Stimulated activated CD4-positive, alpha-beta T cell treated with anti-CD3 and anti-CD28 coated beads, Interleukin-2, amount 100 ng/mL, for 24 hours (primary cell): ENCODE measurements around the gene CFAP52.
"Not testable (repeated sequence)": the region's sequence is repeated elsewhere in the genome, so short reads cannot be mapped to it uniquely, and the experiment has no call there.

Source experiments
- DNase-seq, 2 donors: peaks; one replicate each; pipeline ENCODE4 v3.0.0-alpha.2; 2020

CFAP52 gene

DNA sequence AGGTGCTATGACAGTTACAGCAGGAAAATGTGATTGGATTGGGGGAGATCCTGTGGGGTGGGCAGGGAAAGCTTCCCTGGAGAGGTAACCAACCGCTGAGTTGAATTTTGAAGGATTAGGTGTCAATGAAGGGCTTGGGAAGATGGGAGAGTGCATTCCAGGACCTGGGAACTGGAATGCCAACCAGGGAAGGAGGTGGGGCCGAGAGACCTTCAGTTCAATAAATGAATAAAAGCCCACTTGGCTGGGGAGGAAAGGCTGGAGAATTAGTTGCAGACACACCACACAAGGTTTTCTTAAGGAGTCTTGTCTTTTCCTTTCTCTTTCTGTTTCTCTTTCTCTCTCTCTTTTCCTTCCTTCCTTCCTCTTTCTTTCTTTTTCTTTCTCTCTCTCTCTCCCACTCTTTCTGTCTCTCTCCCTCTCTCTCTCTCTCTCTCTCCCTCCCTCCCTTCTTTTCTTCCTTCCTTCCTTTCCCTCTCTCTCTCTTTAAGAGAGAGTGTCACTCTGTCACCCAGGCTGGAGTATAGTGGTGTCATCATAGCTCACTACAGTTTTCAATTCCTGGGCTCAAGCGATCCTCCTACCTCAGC, 72.2 kb downstream of the CFAP52 start:
- no peak for DNase-seq

DNA sequence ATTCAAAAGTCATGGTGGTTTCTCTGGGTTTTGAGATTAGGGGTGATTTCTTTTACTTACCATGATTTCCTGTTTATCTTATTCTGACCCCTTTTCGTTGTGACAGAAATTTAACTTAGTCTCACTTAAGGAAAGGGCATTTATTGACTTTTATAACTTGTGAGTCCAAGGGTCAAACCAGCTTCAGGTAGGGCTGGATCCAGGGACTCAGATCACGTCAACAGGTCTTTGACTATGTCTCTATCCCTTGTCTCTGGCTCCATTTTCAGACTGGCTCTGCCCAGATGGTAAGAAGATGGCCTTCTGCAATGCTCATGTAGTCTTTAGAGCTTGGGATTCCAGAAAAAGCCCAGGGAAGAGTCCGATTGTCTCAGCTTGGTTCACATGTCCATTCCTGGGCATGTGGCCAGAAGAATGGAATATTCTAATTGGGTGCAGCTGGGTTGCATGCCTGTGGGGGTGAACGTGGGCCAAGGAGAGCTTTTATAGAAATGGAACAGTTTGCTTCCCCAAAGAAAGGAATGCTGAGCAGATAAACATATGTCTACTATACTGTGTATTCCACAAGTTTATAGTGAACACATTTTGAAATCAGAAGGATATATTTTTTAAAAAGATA, 82.3 kb downstream of the CFAP52 start:
- no peak for DNase-seq

DNA sequence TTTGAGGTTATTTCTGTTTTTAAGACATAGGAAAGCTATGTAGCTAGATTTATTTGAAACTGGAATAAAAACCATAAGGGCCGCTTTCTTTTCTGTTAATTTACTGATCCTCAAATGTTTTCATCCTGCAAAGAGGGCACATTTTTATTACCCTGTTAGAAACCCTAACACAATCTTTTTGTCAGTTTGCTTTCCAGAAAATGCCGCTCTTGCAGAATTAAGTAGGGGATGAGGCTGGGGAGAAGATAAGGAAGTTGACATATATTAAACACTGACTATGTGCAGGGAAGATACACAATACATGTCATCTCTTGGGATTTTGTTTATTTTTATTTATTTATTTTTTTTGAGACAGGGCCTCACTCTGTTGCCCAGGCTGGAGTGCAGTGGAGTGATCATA, 84.6 kb downstream of the CFAP52 start:
- DNase-seq, result no peak

DNA sequence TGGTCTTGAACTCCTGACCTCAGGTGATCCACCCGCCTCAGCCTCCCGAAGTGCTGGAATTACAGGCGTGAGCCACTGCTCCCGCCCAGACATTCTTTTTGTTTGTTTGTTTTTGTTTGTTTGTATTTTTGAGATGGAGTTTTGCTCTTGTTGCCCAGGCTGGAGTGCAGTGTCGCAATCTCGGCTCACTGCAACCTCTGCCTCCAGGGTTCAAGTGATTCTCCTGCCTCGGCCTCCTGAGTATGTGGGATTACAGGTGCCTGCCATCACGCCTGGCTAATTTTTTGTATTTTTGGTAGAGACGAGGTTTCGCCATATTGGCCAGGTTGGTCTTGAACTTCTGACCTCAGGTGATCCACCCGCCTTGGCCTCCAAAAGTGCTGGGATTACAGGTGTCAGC, 87.1 kb downstream of the CFAP52 start:
- DNase-seq, result not testable (repeated sequence)

DNA sequence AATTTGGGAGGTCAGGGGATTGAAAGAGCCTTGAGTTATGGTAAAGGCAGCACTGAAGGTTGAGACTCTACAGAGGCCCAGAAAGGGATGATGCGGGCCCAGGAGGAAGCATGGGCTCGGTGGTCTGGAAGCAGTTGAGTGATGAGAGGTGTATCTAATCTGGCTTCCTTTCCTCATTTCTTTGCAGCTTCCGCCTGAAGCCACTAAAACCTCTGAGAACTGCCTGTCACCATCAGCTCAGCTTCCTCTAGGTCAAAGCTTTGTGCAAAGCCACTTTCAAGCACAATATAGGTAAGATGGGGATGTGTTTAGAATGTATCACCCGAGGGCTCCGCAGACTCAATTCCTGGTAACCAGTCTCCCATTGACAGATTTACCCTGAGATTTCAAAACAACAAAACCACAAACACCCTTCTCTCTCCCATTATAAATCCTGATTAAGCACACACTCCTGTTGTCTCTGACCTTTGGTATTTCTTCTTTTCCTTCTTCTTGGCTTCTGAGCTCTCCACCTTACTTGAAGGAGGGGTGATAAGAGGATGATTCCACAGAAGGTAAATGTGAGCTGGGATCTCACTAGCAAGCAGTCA, 90.1 kb downstream of the CFAP52 start:
- no peak for DNase-seq

DNA sequence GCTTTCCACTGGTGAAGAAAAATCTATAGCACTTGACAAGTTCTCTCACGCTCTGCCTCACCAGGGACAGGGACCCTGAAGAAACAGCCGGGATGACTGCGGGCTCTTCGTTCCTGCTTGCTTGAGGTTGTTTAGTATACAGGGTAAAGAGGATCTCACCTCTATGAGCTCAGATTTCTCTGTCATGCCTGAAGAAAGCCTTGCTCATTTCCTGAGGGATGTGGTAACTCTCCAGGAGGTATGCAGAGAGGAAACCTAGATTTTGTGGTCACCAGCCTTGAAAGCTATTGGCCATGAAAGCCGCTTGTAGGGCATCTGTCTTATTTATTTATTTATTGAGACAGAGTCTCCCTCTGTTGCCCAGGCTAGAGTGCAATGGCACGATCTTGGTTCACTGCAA, 92.1 kb downstream of the CFAP52 start:
- no peak for DNase-seq

DNA sequence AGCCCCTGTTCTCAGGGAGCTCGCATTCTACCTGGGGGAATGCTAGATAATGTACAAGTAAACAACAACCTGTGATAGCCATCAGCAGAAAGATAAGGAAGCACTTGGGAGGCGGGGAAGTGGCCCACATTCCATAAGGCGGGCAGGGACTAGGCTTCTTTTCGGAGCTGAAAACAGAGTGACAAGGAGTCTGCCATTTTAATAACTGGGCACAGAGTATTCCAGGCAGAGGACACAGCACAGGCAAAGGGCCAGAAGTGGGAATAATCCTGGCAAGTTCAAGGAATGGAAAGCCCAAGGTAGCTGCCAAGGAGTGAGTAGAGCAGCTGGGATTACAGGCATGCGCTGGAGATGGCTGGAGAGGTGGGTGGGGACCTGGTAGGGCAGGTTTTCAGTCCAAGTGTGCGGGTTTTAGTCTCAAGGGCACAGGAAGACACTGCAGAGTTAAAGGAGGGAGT, 93.1 kb downstream of the CFAP52 start:
- DNase-seq, result no peak

DNA sequence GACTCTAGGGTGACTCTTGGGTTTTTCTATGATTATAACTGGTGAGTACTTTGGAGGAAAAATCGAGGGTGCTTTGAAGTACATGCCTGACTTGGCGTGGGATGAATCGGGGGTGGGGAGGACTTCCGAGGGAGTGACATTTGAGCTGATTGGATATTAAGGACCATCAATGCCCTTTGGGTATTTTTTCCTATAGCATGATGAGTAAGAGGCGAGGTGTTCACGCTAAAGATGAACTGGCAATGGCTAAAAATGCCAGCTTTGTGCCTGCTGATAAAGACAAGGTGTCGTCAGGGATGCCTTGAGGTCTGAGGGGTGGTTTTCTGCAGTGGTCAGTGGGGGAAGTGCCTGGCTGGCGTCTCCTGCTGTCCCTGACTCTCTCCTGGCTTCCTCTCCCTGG, 94.2 kb downstream of the CFAP52 start:
- DNase-seq, result no peak

DNA sequence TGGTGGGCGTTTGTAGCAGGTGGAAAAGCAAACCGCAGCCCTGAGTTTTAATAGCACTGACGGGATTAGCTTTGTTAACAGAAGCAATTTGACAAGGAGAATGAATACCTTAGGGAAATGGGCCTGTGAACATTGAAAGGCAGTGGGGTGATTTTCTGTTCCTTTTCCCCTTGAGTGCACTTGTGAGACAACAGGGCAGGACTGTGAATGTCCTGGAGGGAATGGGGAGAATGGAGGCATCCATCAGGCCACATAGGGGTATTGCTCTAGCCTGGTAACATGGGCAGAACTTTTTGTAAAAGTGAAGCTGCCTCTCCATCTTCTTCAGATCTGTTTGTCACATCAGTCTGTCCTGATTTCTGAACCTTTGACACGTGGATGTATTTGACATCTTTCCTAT, 95.1 kb downstream of the CFAP52 start:
- no peak for DNase-seq

DNA sequence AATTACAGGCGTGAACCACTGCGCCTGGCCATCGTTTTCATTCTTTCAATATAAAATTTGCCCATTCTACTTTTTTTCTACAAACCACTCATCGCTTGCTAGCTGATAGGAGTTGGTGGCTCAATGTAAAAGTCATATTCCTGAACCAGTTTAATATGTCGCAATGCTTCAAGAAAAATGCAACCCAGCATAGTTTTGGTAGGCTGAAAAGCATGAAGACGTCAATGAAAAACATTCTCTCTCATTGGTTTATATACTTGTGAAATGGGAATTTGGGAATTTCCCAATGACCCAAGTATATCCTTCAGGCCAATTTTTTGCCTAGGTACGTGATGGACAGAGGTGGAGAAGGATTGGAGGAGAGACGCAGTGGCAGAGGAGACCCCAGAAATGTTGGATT, 95.8 kb downstream of the CFAP52 start:
- DNase-seq, result no peak

DNA sequence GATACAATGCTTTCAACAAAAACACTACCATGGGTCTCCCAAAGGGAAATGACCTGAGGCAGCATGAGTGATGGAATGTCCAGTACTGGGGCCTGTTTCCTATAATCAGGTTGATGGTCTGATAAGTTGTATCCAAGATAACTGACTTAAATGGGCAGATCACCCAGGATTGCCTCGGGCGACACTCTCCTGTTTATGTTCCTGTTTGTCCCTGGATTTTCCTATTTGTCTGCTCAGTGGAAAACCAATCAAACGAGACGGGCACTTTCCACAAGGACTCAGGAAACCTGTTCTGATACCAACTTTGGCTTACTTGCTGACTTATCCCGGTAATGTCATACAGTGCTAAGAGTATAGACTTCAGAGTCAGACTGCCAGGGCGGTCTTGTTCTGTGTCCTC, 96.2 kb downstream of the CFAP52 start:
- no peak for DNase-seq

DNA sequence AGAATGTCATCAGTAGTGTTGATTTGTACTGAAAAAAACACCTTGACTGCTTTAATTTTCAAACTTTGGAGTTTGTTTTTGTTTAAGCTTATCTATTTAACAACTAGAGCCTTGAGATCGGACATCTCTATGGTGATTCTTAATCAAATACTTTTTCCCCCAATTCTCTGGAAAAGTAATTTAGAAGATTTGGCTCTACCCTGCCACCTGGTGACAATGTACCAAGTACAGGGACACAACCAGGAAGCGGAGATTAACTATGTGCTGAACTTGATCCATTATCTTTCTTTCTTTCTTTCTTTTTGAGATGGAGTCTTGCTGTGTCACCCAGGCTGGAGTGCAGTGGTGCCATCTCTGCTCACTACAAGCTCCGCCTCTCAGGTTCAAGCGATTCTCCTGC, 99.6 kb downstream of the CFAP52 start:
- DNase-seq, result no peak

DNA sequence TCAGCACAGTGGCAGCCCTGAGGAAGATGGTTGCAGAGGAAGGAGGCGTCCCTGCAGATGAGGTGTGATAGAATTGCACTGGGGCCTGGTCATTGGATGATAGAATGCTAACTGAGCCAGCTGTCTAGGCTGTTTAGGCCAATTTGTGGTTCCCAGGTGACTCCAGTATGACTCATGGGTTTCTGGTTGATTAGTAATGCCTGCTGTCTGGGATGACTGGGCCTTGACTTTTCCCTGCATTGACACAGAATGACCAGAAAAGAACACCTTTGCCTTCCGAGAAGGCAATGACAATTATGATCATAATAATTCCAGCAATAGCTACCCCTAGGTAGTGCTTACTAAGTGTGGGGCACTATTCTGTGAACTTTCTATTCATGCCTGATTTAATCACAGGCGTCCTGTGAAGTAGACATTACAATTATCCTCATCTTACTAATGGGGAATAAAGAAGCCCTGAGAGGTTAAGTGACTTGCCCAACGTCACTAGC, 100.4 kb downstream of the CFAP52 start:
- peak in 1 of 2 donors; percentile 3 for DNase-seq

DNA sequence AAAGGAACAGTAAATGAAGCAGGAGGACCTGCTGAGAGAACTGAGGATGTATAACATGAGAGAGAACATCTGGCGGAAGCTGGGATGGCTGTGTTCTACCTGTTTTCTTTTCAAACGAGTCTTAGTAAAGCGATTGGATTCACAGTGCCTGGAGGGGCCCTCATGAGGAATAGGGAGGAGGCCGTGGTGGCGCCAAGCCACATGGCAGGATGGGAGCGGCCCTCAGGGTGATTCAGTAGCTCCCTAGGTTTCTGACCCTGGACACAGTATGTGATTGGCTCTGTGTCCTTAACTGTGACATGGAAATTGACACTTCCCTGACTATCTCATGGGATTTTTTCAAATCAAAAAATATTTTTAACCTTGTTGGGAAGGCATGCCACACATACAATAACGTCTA, 101.0 kb downstream of the CFAP52 start:
- DNase-seq, result no peak

DNA sequence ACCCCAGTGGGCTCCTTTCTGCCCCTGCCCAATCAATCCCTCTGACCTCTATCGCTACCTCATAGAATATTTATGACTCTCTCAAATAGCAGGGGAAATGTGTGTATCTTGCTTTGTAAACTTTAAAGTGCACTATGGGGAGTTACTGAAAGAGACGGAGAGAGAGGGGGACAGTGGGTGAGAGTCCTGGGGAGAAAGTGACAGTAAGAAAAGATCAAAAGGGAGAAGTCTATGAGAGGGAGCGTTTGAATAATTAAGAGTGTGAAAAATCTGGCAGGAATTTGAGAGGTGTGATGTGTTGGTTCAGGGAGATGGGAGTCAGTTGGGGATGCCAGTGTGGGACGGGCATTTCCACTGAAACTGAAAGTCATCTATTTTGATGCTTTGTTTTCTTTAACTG, 101.5 kb downstream of the CFAP52 start:
- no peak for DNase-seq

DNA sequence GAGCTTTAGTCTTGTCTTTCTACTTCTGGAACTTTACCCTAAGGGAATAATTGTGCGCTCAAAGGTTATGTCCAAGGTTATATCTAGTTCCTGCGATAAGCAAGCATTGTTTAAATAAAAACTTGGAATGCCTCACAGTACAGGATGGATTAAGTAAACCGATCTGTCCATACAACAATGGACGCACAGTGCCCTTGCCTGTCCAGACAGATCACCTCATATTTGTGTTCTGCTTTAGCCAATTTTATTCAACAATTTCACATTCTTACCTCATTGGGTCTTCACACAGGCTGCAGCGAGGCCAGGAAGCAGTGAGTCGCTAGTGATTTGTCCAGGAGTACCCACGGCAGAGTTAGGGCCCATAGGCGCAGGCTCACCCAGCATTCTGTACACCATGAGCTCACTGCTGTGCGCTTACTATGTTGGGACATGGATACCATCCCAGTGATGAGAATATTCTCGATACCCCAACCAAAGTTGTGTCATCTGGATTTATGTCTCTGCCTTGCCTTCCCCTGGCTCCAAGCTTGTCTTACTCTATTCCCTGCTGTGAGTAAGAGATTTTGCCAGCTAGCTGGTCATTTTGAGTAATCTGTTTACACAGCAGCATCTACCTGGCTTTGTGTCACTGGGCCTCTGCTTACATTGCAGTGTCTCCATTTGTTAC, 108.6 kb downstream of the CFAP52 start:
- no peak for DNase-seq
